GM18907 (cell line): ENCODE data around the gene TMEM17.

ENCODE experiments used
- ATAC-seq: cut with Tn5 transposase; IDR thresholded peaks from one replicate; pipeline ENCODE4 v1.9.1; 2021; ENCODE audit warnings: mild to moderate bottlenecking, moderate library complexity; ENCODE audit not compliant: unreplicated experiment

The TMEM17 gene

GRCh38 chr2:62458206-62458641 is 47.8 kb downstream of the TMEM17 start:
- no peak for ATAC-seq

GRCh38 chr2:62457556-62457955 is 48.4 kb downstream of the TMEM17 start:
- no peak for ATAC-seq

- peak; percentile 91 for ATAC-seq
Observed at GRCh38 chr2:62456721-62457539, 49.1 kb downstream of the TMEM17 start.

GRCh38 chr2:62455957-62456692 is 49.9 kb downstream of the TMEM17 start:
- no peak for ATAC-seq

GRCh38 chr2:62453955-62454354 is 52.0 kb downstream of the TMEM17 start:
- no peak for ATAC-seq

- no peak for ATAC-seq
Observed at GRCh38 chr2:62452701-62453454, 53.1 kb downstream of the TMEM17 start.

- ATAC-seq = no peak
Observed at GRCh38 chr2:62450716-62451191, 55.2 kb downstream of the TMEM17 start.
